B cell (primary cell): ENCODE results near the gene ZNF428.

Experiments used
- EZH2 ChIP-seq: IDR thresholded peaks from 2 replicates; pipeline ENCODE4 v1.6.1; 2012; ENCODE audit warnings: borderline replicate concordance, low read depth, mild to moderate bottlenecking, moderate library complexity, low read length; ENCODE audit not compliant: insufficient read depth, poor library complexity, severe bottlenecking
- TF ChIP-seq, protein P1 (sequence below): fragments of 200-600 bp; IDR thresholded peaks from one replicate; pipeline ENCODE4 v1.8.0; 2022; ENCODE audit warnings: antibody characterized with exemption, mild to moderate bottlenecking

GRCh38 chr19:43660301-43660970, 41.0 kb upstream of the ZNF428 start:
- TF ChIP-seq, protein P1, sequence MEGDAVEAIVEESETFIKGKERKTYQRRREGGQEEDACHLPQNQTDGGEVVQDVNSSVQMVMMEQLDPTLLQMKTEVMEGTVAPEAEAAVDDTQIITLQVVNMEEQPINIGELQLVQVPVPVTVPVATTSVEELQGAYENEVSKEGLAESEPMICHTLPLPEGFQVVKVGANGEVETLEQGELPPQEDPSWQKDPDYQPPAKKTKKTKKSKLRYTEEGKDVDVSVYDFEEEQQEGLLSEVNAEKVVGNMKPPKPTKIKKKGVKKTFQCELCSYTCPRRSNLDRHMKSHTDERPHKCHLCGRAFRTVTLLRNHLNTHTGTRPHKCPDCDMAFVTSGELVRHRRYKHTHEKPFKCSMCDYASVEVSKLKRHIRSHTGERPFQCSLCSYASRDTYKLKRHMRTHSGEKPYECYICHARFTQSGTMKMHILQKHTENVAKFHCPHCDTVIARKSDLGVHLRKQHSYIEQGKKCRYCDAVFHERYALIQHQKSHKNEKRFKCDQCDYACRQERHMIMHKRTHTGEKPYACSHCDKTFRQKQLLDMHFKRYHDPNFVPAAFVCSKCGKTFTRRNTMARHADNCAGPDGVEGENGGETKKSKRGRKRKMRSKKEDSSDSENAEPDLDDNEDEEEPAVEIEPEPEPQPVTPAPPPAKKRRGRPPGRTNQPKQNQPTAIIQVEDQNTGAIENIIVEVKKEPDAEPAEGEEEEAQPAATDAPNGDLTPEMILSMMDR: no peak
- TF ChIP-seq EZH2: no peak
